Renal cortex interstitium (tissue), 11 donors: ENCODE data around the gene CLOCK. TPM values are rescaled to one million over a fixed set of nuclear protein-coding genes. Genes with fewer than 3 reads are reported as not detected.

Experiments
- DNase-seq, 11 donors: peaks; one replicate each; pipeline ENCODE4 v3.0.0-alpha.2; 2013; ENCODE audit warnings: low read depth in 9 of 11, low spot score in 4 of 11; ENCODE audit errors: extremely low read depth in 1 of 11
- polyA plus RNA-seq, 3 donors: library from polyadenylated mRNA; unstranded; fragments of 120-200 nt; gene quantifications; one replicate each; pipeline ENCODE4 v1.2.1, GENCODE V29; 2013; ENCODE audit not compliant: insufficient read length in 3 of 3

The CLOCK gene
- polyA plus RNA-seq, 3 donors, result 19.9 to 23.7 (median 22.6) TPM

GRCh38 chr4:55503169-55503568 lies 43.5 kb downstream of the CLOCK start:
- no peak for DNase-seq

- no peak for DNase-seq
Observed at GRCh38 chr4:55500072-55500471, 46.6 kb downstream of the CLOCK start.

- DNase-seq, result no peak
Observed at GRCh38 chr4:55499495-55499894, 47.2 kb downstream of the CLOCK start.

GRCh38 chr4:55498051-55498450 lies 48.7 kb downstream of the CLOCK start:
- DNase-seq, result no peak

- no peak for DNase-seq
Observed at GRCh38 chr4:55491486-55491885, 55.2 kb downstream of the CLOCK start.

- no peak for DNase-seq
Observed at GRCh38 chr4:55488716-55489115, 58.0 kb downstream of the CLOCK start.

GRCh38 chr4:55485821-55486220 lies 60.9 kb downstream of the CLOCK start:
- DNase-seq, result no peak

GRCh38 chr4:55483315-55483714 lies 63.4 kb downstream of the CLOCK start:
- no peak for DNase-seq

- DNase-seq, result no peak
Observed at GRCh38 chr4:55475394-55476243, 71.1 kb downstream of the CLOCK start.

- DNase-seq, result no peak
Observed at GRCh38 chr4:55469979-55470378, 76.7 kb downstream of the CLOCK start.

GRCh38 chr4:55468724-55469123 lies 78.0 kb downstream of the CLOCK start:
- DNase-seq, result no peak

GRCh38 chr4:55466001-55466400 lies 80.7 kb downstream of the CLOCK start:
- no peak for DNase-seq

GRCh38 chr4:55458611-55459010 lies 88.1 kb downstream of the CLOCK start:
- DNase-seq, result no peak

- DNase-seq, result no peak
Observed at GRCh38 chr4:55458164-55458563, 88.5 kb downstream of the CLOCK start.

GRCh38 chr4:55450566-55450965 lies 96.1 kb downstream of the CLOCK start:
- DNase-seq, result no peak

- DNase-seq, result peak; percentile 15 to 60 (median 23)
Observed at GRCh38 chr4:55447831-55448230, 98.9 kb downstream of the CLOCK start.

GRCh38 chr4:55447108-55447708 lies 99.5 kb downstream of the CLOCK start:
- no peak for DNase-seq

- no peak for DNase-seq
Observed at GRCh38 chr4:55446578-55446922, 100.2 kb downstream of the CLOCK start.

- no peak for DNase-seq
Observed at GRCh38 chr4:55445921-55446577, 100.7 kb downstream of the CLOCK start.

GRCh38 chr4:55444827-55445226 lies 101.9 kb downstream of the CLOCK start:
- DNase-seq, result peak in 2 of 11 donors; percentile 8 to 13
